Duodenal mucosa (tissue), 2 donors: ENCODE measurements around the gene TMEM178B.

ENCODE experiments used
- H3K27ac ChIP-seq: one replicate; pipeline ENCODE4 v1.7.0; 2013; ENCODE audit warnings: low read depth, low read length
- H3K27me3 ChIP-seq, 2 donors: one replicate each; pipeline ENCODE4 v1.7.0; 2013; ENCODE audit warnings: low read length in 2 of 2, control low read depth in 1 of 2; ENCODE audit not compliant: insufficient read depth in 2 of 2, control insufficient read depth in 1 of 2
- H3K36me3 ChIP-seq, 2 donors: one replicate each; pipeline ENCODE4 v1.7.0; 2013; ENCODE audit warnings: low read length in 2 of 2, control low read depth in 1 of 2; ENCODE audit not compliant: insufficient read depth in 2 of 2, control insufficient read depth in 1 of 2
- H3K4me1 ChIP-seq, 2 donors: one replicate each; pipeline ENCODE4 v1.7.0; 2013; ENCODE audit warnings: low read length in 2 of 2, control low read depth in 1 of 2; ENCODE audit not compliant: insufficient read depth in 2 of 2, control insufficient read depth in 1 of 2
- H3K4me3 ChIP-seq, 2 donors: one replicate each; pipeline ENCODE4 v1.7.0; 2013; ENCODE audit warnings: low read length in 2 of 2, low read depth in 1 of 2
- H3K9ac ChIP-seq, 2 donors: one replicate each; pipeline ENCODE4 v1.7.0; 2013; ENCODE audit warnings: low read length in 2 of 2, low read depth in 1 of 2
- H3K9me3 ChIP-seq, 2 donors: one replicate each; pipeline ENCODE4 v1.7.0; 2013; ENCODE audit warnings: low read length in 2 of 2, control low read depth in 1 of 2; ENCODE audit not compliant: control insufficient read depth in 1 of 2

TMEM178B gene

DNA sequence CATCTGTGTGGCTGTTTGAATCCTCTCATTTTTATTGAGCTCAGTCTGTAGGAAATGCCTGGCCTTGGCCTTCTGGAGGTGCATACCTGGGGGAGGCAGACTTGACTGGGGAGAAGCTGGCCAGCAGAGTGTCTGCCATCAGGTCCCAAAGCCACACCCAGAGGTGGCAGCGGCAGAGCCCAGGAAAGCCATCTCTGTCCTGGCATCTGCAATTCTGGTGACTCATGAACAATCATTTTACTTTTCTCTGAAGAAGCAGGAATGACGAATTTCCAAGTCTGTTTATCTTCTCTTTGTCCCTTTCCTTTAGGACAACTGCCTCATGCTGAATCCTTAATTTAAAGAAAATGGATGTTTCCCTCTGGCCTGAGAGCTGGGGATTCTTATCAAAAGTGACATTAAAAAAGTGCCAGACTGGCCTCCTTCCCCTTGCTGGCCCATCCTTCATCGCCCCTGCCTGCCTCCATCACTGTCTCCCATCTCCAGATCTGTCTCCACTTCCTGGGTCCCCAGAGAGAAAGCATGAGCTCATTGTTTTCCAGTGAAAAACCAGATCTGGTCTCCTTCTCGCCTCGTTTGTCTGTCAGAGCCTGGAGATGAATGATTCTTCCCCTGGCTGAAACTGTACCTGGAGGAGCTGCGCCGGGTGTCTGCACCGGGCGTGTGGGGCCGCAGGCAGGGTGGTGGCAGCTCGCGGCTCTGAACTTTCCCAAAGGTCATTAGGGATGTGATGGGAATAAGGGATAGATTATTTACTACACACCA lies 124.5 kb downstream of the TMEM178B start:
- H3K4me1 ChIP-seq: no peaks in the 10 kb centered on the region
- H3K4me3 ChIP-seq: no peak overlapping the region
- H3K9ac ChIP-seq: no peak overlapping the region
- H3K27me3 ChIP-seq: no peaks in the 10 kb centered on the region
- no peak overlapping the region for H3K27ac ChIP-seq
- H3K9me3 ChIP-seq: no peaks in the 10 kb centered on the region
- no peaks in the 10 kb centered on the region for H3K36me3 ChIP-seq

GRCh38 chr7:141200191-141201108 lies 126.6 kb downstream of the TMEM178B start:
- H3K9me3 ChIP-seq: no peaks in the 10 kb centered on the region
- no peaks in the 10 kb centered on the region for H3K27me3 ChIP-seq
- H3K36me3 ChIP-seq: no peaks in the 10 kb centered on the region
- no peaks in the 10 kb centered on the region for H3K4me1 ChIP-seq
- H3K4me3 ChIP-seq: no peak overlapping the region
- no peak overlapping the region for H3K27ac ChIP-seq
- H3K9ac ChIP-seq: no peak overlapping the region

DNA sequence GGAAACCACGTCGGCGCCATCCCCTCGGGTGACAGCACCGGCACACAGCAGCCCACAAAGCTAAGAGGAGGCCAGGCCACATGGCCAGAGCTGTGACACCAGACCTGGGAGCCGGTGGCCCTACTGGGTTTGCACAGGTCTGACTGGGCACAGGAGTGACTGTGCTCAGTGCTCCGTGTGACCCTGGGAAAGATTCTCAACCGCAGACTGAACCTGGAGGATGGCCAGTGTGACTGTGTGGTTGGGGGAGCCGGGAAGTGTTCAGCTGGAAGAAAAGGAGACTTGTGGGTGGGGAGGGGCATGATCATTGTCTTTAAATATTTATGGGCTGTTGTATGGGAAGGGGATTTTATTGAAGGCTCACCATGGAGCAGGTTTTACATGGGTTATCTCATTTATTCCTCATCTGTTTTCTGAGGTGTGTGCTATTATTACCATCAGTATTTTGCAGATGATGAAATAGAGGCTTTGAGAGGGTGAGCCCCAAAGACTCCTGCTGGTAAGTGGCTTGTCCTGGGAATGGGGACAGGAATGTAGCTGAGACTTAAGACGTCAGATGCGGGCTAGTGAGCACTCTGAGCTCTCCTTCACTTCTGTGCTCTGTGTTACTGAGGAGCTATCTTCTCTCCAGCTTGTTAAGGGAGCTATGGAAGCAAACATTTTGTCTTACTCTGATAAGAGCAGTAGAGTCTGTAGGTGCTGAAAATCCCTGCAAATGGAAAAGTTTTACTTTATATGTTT lies 127.5 kb downstream of the TMEM178B start:
- Histone ChIP-seq H3K4me1 (no peaks in the 10 kb centered on the region), H3K27ac (no peak overlapping the region), H3K27me3 (no peaks in the 10 kb centered on the region), H3K9me3 (no peaks in the 10 kb centered on the region), H3K36me3 (no peaks in the 10 kb centered on the region), H3K4me3 (no peak overlapping the region), H3K9ac (no peak overlapping the region)

GRCh38 chr7:141202535-141202934 lies 128.7 kb downstream of the TMEM178B start:
- Histone ChIP-seq H3K4me1 (no peaks in the 10 kb centered on the region), H3K27ac (no peak overlapping the region), H3K4me3 (no peak overlapping the region), H3K27me3 (no peaks in the 10 kb centered on the region), H3K9me3 (no peaks in the 10 kb centered on the region), H3K36me3 (no peaks in the 10 kb centered on the region), H3K9ac (no peak overlapping the region)

DNA sequence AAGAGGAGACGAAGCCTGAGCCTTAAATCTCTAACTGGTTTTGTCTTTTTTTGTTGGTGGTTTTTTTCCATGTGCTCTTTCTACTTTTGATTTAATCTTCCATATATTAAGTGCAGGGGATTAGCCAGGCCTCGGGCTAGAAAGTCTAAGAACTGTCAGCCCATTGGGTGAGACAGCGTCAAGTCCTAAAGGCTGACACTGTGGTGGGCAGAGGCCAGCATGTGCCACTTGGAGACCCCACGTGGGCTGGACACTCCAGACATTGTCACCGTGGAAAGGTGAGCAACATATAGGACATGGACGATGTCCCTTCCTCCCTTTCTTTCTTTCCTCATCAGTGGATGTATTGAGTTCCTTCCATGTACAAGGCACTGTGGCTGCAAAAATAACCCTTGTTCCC lies 129.3 kb downstream of the TMEM178B start:
- H3K27me3 ChIP-seq: no peaks in the 10 kb centered on the region

DNA sequence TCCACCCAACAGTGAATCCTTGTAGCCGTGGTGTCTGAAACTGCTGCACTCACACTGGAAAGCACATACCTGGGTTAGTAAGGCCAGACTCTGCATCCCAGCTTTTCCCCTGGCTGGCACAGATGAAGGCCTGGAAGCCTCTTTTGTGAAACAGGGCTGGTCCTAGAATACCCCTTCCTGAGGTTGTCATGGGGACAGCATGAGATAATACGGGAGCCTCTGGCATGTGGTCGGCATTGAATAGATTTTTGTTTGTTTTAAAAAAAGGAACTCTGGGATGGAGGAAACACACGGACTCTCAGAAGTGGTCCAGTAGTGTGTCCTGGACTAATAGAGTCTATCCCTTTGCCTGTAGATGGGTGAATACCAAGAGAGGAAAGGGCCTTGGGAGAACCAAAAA lies 129.7 kb downstream of the TMEM178B start:
- Histone ChIP-seq H3K4me3 (no peak overlapping the region), H3K9me3 (no peaks in the 10 kb centered on the region), H3K27ac (no peak overlapping the region), H3K36me3 (no peaks in the 10 kb centered on the region), H3K27me3 (no peaks in the 10 kb centered on the region), H3K9ac (no peak overlapping the region), H3K4me1 (no peaks in the 10 kb centered on the region)

More for the DNA sequence above, 129.3 kb downstream of the TMEM178B start:
- H3K9me3 ChIP-seq: no peaks in the 10 kb centered on the region
- no peaks in the 10 kb centered on the region for H3K36me3 ChIP-seq
- H3K4me3 ChIP-seq: no peak overlapping the region
- H3K4me1 ChIP-seq: no peaks in the 10 kb centered on the region
- no peak overlapping the region for H3K9ac ChIP-seq
- no peak overlapping the region for H3K27ac ChIP-seq

- no peak overlapping the region for H3K4me3 ChIP-seq
- H3K27me3 ChIP-seq: no peaks in the 10 kb centered on the region
- no peaks in the 10 kb centered on the region for H3K9me3 ChIP-seq
These were observed 133.8 kb downstream of the TMEM178B start for GRCh38 chr7:141207661-141208060.

GRCh38 chr7:141208539-141208938 lies 134.7 kb downstream of the TMEM178B start:
- Histone ChIP-seq H3K4me3 (no peak overlapping the region), H3K36me3 (no peaks in the 10 kb centered on the region), H3K9ac (no peak overlapping the region), H3K27me3 (no peaks in the 10 kb centered on the region), H3K9me3 (no peaks in the 10 kb centered on the region), H3K4me1 (no peaks in the 10 kb centered on the region), H3K27ac (no peak overlapping the region)

More at GRCh38 chr7:141207661-141208060, 133.8 kb downstream of the TMEM178B start:
- no peak overlapping the region for H3K27ac ChIP-seq
- no peak overlapping the region for H3K9ac ChIP-seq
- H3K4me1 ChIP-seq: no peaks in the 10 kb centered on the region
- no peaks in the 10 kb centered on the region for H3K36me3 ChIP-seq

DNA sequence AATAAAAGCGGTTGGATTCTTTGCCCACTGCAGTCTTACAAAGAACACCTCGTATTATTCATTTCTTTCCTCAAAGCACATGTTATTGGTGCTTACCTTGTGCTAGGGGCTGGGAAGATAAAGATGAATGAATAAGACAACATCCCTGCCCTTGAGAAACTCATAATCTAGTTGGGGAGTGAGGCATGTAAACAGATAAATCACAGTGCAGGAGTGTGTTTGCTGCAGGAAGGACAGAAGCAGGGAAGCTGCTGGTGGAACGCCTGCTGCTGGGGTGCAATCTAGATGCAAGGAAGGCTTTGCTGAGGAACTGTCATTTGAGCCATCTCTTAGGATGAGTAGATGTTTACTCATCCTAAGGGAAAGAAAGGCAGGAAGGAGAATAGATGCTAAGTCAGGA lies 135.6 kb downstream of the TMEM178B start:
- Histone ChIP-seq H3K27ac (no peak overlapping the region), H3K9me3 (no peaks in the 10 kb centered on the region), H3K9ac (no peak overlapping the region), H3K4me3 (no peak overlapping the region), H3K4me1 (no peaks in the 10 kb centered on the region), H3K36me3 (no peaks in the 10 kb centered on the region), H3K27me3 (no peaks in the 10 kb centered on the region)

GRCh38 chr7:141210862-141211261 lies 137.0 kb downstream of the TMEM178B start:
- Histone ChIP-seq H3K9me3 (no peaks in the 10 kb centered on the region), H3K4me1 (no peaks in the 10 kb centered on the region), H3K27me3 (no peaks in the 10 kb centered on the region), H3K36me3 (no peaks in the 10 kb centered on the region), H3K27ac (no peak overlapping the region), H3K9ac (no peak overlapping the region), H3K4me3 (no peak overlapping the region)
